HAP-1 (cell line): ENCODE results near the gene DHX32.
"Not testable (repeated sequence)": the region's sequence is repeated elsewhere in the genome, so short reads cannot be mapped to it uniquely, and the experiment has no call there.

Experiments
- DNase-seq, 2 experiments: peaks; one replicate each; pipeline ENCODE4 v3.0.0-alpha.2; 2016 to 2020; ENCODE audit warnings: low spot score in 2 of 2
- H3K27me3 ChIP-seq: fragments of 250-450 bp; sonication (Bioruptor Pico); 2 replicates; pipeline ENCODE4 v1.5.1; 2020; ENCODE audit warnings: low read depth, mild to moderate bottlenecking, moderate library complexity
- H3K36me3 ChIP-seq: fragments of 250-450 bp; sonication (Bioruptor Pico); replicated peaks from 2 replicates; pipeline ENCODE4 v1.5.1; 2020; ENCODE audit warnings: mild to moderate bottlenecking
- H3K4me1 ChIP-seq: fragments of 250-450 bp; sonication (Bioruptor Pico); 2 replicates; pipeline ENCODE4 v1.5.1; 2020; ENCODE audit warnings: mild to moderate bottlenecking
- H3K4me3 ChIP-seq: fragments of 250-450 bp; sonication (Bioruptor Pico); 2 replicates; pipeline ENCODE4 v1.5.1; 2020; ENCODE audit warnings: mild to moderate bottlenecking, moderate library complexity
- H3K9me3 ChIP-seq: fragments of 250-450 bp; sonication (Bioruptor Pico); 2 replicates; pipeline ENCODE4 v1.5.1; 2020; ENCODE audit warnings: mild to moderate bottlenecking, moderate library complexity
- in situ Hi-C: fragments of 300-500 bp; cut with MboI; formaldehyde crosslinking; loops from 3 replicates; pipeline ENCODE4 v1.14.3; 2020; ENCODE audit warnings: low sequenced_read_pairs, inconsistent platforms, mixed read lengths

Gene DHX32, protein sequence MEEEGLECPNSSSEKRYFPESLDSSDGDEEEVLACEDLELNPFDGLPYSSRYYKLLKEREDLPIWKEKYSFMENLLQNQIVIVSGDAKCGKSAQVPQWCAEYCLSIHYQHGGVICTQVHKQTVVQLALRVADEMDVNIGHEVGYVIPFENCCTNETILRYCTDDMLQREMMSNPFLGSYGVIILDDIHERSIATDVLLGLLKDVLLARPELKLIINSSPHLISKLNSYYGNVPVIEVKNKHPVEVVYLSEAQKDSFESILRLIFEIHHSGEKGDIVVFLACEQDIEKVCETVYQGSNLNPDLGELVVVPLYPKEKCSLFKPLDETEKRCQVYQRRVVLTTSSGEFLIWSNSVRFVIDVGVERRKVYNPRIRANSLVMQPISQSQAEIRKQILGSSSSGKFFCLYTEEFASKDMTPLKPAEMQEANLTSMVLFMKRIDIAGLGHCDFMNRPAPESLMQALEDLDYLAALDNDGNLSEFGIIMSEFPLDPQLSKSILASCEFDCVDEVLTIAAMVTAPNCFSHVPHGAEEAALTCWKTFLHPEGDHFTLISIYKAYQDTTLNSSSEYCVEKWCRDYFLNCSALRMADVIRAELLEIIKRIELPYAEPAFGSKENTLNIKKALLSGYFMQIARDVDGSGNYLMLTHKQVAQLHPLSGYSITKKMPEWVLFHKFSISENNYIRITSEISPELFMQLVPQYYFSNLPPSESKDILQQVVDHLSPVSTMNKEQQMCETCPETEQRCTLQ

DNA sequence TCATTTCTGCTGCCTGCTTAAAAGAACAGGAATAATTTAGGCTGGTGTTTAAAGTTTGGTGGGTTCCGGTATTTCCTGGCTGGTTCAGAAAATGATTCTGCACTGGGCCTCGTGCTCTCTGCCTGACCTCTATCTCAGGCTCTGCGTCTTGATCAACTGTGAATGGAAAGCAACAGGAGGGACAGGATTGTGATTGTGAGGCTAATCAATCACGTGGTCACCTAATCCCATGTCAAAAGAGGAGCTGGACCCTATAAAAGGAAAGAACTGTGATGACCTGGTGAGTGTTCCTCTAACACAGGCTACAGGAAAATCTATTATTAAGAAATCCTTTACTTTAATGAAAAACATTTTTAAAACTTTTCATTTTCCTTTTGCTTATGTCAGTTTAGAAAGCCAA, at the start of gene DHX32:
Gene DHX32, minus strand, starts transcription at position 101 of the 400 bp plus-strand sequence. CDS start 468 bp downstream, outside the sequence.
- Histone ChIP-seq H3K9me3 (no peaks in the 10 kb centered on the region), H3K4me1 (peaks cover 9% of the 10 kb centered on the region), H3K27me3 (no peaks in the 10 kb centered on the region), H3K36me3 (peaks cover 3% of the 10 kb centered on the region; the same call in 1 of the 2 replicates), H3K4me3 (no peak within 1 kb of the TSS)
- peak; percentile 67 to 78 for DNase-seq
- in situ Hi-C loops, result no loop called here

DNA sequence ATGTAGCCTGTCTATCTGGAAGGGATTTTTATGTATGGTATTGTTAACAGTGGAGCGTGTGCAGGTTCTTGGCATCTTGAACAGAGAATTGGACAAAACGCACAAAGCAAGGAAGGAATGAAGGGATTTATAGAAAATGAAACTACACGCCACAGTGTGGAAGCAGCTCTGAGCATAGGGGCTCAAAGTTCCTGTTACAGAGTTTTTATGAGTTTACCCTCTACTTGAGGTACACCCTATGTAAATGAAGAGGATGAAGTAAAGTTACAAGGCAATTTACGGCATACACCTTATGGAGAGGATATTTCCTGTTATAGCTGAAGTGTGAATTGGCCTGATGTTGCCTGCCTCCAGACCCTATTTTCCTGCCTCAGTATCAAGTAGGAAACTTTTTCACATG, 48.5 kb upstream of the DHX32 start:
- Histone ChIP-seq H3K4me3 (no peak overlapping the region), H3K27me3 (no peaks in the 10 kb centered on the region), H3K36me3 (no peaks in the 10 kb centered on the region), H3K9me3 (no peaks in the 10 kb centered on the region), H3K4me1 (peaks cover 8% of the 10 kb centered on the region)
- DNase-seq, result no peak
- in situ Hi-C loops, result no loop called here

DNA sequence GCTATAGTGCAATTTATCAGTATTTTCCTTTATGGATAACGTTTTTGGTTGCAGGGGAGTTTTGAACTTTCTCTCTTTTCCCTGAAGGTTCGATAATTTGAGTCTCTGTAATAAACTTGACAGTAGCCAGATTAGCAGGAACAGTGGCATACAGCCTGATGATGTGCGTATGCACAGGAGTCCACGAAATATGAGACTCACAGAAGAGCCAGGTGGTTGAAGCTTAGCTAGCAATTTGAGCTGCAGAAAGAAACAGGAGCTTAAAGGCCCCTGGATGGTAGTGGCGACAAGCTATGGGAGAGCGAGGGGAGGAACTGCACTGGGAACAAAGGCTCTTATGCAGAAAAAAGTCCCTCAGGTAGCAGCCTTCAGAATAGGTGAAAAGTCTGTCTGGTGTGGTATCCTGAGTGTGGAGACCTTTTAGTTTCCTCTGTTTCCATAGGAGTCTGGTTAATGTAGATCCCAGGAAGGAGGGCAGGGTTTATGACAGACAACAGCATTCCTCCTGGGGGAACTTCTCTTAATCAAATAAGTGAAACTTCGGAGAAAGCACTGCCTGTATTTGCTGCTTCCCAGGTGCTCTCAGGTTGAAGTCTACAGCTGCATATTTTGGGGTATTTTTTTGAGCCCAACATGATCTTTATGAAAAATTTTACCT, 48.0 kb upstream of the DHX32 start:
- Histone ChIP-seq H3K4me3 (no peak overlapping the region), H3K9me3 (no peaks in the 10 kb centered on the region), H3K4me1 (peaks cover 8% of the 10 kb centered on the region), H3K27me3 (no peaks in the 10 kb centered on the region), H3K36me3 (no peaks in the 10 kb centered on the region)
- DNase-seq, result no peak
- in situ Hi-C loops, result no loop called here

DNA sequence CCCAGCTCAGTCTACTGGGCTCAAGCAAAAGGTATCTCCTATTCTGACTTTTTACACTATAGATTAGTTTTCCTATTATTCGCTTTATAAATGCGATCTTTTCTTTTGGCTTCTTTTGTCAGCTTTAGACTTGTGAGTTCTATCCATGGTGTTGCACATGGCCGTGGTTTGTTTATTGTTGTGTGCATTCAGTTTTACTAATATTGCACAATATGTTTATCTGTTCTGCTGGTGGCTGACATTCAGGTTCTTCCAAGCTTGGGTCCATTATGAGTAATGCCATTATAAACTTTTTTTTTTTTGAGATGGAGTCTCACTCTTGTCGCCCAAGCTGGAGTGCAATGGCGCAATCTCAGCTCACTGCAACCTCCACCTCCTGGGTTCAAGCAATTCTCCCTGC, 46.2 kb upstream of the DHX32 start:
- in situ Hi-C loops, H3K4me3 ChIP-seq, H3K27me3 ChIP-seq, H3K36me3 ChIP-seq, H3K4me1 ChIP-seq, H3K9me3 ChIP-seq, DNase-seq: not testable (repeated sequence)

DNA sequence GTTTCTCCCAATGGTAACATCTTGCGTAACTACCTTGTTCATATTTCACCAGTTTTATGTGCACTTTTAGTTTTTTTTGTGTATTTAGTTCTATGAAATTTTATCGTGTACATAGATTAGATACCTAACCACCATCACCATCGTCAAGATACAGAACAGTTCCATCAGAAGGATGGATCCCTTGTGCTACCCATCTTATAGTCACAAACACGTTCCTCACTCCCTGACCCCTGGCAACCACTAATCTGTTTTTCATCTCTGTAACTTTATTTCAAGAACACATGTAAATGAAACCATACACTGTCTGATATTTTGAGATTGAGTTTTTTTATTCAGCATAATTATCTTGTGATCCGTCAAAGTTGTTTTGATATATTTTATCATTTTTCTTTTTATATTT, 45.2 kb upstream of the DHX32 start:
- Histone ChIP-seq H3K4me3 (no peak overlapping the region), H3K9me3 (no peaks in the 10 kb centered on the region), H3K4me1 (peaks cover 8% of the 10 kb centered on the region), H3K27me3 (no peaks in the 10 kb centered on the region), H3K36me3 (no peaks in the 10 kb centered on the region)
- no peak for DNase-seq
- in situ Hi-C loops, result no loop called here

DNA sequence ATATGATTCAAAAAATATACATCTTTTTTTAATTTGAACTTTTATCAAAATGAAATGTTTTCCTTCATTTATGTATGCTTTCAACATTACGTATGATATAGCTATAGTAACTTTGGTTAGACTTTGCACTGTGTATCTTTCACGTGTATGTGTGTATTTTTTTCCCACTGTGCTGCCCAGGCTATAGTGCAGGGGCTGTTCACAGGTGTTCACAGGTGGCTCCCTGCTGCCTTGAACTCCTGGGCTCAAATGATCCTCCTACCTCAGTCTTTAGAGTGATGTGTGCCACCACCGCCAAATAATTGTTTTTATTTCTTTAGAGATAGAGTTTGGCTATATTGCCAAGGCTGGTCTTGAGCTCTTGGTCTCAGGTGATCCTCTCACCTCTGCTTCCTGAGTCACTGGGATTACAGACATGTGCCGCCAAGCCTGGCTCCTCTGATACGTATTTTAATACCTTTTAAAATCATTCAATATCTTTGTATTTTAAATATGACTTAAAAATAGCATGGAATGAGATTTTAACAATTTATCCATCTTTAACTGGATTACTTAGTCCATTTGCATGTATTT, 44.3 kb upstream of the DHX32 start:
- H3K27me3 ChIP-seq, result no peaks in the 10 kb centered on the region
- DNase-seq, result no peak
- no peak overlapping the region for H3K4me3 ChIP-seq
- in situ Hi-C loops, result no loop called here
- H3K9me3 ChIP-seq, result no peaks in the 10 kb centered on the region
- no peaks in the 10 kb centered on the region for H3K36me3 ChIP-seq
- peaks cover 8% of the 10 kb centered on the region for H3K4me1 ChIP-seq

DNA sequence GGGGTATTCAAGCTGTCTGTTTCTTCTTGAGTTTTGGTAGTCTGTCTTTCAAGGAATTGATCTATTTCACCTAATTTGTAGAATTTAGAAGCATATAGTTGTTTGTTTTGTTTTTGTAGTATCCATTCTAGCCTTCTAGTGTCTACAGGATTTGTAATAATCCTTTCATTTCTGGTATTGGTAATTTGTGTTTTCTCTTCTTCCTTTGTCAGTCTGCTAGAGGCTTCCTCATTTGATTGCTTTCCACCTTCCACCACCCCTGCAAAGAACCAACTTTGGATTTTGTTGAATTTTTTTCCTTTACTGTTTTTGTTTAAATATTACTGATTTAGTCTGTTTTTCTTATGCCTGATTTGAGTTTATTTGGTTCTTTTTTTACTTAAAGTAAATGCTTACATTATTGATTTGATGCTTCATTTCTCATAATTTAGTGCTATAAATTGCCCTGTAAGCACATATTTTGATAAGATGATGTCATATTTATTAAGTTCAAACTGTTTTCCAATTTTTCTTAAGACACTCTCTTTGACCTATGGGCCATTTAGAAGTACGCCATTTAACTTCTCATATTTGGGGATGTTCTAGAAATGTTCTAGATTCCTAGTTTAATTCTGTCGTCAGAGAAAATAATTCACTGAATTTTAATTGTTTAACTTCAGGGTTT, 40.7 kb upstream of the DHX32 start:
- H3K4me3 ChIP-seq, in situ Hi-C loops, H3K4me1 ChIP-seq, H3K9me3 ChIP-seq, H3K36me3 ChIP-seq, H3K27me3 ChIP-seq, DNase-seq: not testable (repeated sequence)

DNA sequence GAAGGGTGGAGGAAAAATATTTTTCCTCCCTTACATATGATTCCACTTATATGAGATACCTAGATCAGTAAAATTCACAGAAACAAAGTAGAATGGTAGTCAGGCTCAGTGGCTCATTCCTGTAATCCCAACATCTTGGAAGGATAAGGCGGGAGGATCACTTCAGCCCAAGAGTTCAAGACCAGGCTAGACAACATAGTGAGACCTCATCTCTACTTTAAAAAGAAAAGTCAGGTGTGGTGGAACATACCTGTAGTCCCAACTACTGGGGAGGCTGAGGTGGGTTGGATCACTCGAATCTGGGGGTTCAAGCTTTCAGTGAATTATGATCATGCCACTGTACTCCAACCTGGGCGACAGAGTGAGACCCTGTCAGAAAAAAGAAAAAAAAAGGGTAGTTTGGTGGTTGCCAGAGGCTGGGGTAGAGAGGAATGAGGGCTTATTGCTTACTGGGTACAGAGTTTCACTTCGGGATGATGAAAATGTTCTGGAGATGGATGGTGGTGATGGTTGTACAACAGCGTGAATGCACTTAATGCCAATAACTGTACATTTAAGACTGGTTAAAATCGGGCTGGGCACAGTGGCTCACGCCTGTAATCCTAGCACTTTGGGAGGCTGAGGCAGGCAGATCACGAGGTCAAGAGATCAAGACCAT, 36.7 kb upstream of the DHX32 start:
- in situ Hi-C loops, H3K4me3 ChIP-seq, H3K9me3 ChIP-seq, H3K27me3 ChIP-seq, DNase-seq, H3K4me1 ChIP-seq, H3K36me3 ChIP-seq: not testable (repeated sequence)

DNA sequence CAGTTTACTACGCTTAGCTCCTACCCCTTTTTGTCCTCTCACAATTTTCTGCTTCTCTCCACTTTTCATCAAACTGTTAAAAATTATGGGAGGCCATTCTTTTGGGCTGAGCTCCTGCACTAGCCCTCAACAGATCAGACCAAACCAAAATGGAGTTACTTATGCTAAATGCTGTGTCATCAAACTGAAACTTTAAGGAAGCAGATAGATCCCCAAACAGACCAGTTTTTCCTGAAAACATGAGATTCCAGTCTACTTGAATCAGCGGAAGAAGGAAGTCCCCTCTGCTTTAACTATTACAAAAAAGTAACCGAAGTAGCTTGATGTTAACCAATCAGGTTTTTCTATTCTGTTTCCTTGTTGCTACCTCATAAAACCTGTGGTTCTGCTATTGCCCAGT, 35.9 kb upstream of the DHX32 start:
- no peak for DNase-seq
- H3K36me3 ChIP-seq, result no peaks in the 10 kb centered on the region
- H3K27me3 ChIP-seq, result no peaks in the 10 kb centered on the region
- no peaks in the 10 kb centered on the region for H3K9me3 ChIP-seq
- in situ Hi-C loops, result no loop called here
- H3K4me3 ChIP-seq, result no peak overlapping the region
- no peaks in the 10 kb centered on the region for H3K4me1 ChIP-seq

DNA sequence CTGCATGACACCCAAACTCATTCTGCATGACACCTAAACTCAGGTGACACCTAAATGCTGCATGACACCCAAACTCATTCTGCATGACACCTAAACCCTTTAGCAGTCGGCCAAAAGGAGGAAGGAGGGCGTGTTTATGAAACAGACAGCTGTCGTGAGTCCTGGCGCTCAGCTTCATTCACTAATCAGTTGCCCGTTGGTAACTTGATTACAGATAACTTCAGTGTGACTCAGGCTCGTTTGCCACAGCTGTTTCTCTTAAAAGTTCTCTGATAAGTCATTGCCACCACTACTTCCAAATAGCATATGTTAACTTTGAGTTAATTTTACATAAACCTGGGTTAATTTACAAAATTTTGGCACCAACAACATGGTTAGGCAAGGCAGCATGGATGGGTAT, 32.2 kb upstream of the DHX32 start:
- H3K36me3 ChIP-seq, H3K9me3 ChIP-seq, H3K4me1 ChIP-seq, DNase-seq, H3K4me3 ChIP-seq, in situ Hi-C loops, H3K27me3 ChIP-seq: not testable (repeated sequence)

DNA sequence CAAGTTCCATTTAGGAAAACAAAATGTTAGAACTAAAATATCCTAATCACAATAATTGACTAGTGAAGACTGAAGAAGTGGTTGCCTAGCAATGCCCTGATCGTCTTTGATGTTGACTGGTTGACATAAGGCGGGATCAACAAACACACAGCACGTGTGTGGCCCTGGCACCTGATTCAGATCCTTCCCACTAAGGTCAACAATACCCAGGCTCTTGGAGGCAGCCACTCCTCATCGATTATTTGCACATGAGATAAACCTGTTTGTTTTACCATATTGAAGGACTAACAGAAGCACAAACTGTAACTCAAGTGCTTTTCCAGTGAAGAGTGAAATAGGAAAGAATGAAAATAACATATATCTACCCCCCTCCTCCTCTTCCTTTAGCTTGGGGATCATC, 30.9 kb upstream of the DHX32 start:
- no peak for DNase-seq
- Histone ChIP-seq H3K4me3 (no peak overlapping the region), H3K27me3 (no peaks in the 10 kb centered on the region), H3K4me1 (no peaks in the 10 kb centered on the region), H3K36me3 (no peaks in the 10 kb centered on the region), H3K9me3 (no peaks in the 10 kb centered on the region)
- in situ Hi-C loops, result no loop called here

DNA sequence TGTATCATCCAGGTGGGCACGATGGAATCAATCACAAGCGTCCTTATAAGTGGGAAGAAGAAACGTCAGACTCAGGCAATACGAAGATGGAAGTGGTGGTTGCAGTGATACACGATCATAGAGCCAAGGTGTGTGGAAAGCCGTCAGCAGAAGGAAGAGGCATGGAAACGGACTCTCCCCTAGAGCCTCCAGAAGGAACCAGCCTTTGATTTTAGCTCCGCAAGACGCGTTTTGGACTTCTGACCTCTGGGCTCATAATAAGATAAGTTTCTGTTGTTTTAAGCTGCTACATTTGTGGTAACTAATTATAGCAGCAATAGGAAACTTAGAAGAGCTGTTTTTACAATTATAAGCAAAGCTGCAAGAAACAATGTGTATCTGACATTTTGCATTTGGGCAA, 30.1 kb upstream of the DHX32 start:
- in situ Hi-C loops, result no loop called here
- DNase-seq, result no peak
- Histone ChIP-seq H3K4me1 (no peaks in the 10 kb centered on the region), H3K36me3 (no peaks in the 10 kb centered on the region), H3K27me3 (no peaks in the 10 kb centered on the region), H3K9me3 (no peaks in the 10 kb centered on the region), H3K4me3 (no peak overlapping the region)

DNA sequence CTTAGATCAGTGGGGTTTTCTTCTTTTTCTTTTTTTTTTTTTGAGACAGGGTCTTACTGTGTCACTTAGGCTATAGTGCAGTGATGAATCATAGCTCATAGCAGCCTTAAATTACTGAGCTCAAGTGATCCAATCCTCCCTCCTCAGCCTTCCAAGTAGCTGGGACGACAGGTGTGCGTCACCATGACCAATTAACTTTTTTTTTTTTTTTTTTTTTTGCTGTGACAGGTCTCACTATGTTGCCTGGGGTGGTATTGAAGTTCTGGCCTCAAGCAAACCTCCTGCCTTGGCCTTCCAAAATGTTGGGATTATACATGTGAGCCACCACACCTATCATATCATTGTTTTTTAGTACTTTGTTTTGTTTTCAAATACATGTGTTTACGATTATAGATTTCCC, 28.4 kb upstream of the DHX32 start:
- H3K36me3 ChIP-seq, H3K4me3 ChIP-seq, in situ Hi-C loops, DNase-seq, H3K4me1 ChIP-seq, H3K27me3 ChIP-seq, H3K9me3 ChIP-seq: not testable (repeated sequence)
